Measurements from ENCODE around the gene SLC15A3. TPM values are rescaled to one million over a fixed set of nuclear protein-coding genes. Genes with fewer than 3 reads are reported as not detected.

Gene SLC15A3
- total and polyA plus RNA-seq, 7 donors = 7.2 to 14.6 (median 8.2) TPM

DNA sequence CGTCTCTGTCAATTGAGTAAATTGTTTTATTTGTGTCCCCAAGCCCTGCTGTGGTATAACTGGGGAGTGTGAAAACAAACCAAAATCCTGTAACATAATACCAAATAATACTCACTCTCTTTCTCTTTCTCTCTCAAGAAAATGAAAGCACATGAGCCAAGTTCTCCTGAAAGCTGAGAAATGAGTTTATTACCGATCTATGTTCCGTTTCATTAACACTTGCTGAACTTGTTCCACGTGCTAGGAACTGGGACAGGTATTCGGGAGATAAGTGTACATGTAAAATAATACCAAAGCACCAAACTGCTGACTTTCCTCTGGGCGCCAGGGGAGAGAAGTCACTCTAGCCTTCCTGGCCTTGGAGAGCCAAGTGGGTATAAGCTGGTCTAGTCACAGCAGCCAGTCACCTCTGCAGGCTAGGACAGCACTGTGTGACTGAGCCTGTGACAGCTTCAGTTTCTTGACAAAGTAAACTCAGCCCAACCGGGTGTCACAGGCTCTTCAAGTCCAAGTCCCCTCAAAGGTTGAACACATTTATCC is 42.6 kb upstream of the SLC15A3 start:
- no peaks in the 10 kb centered on the region for H3K4me1 ChIP-seq
- H3K27me3 ChIP-seq (ENCODE audit: insufficient read depth in 3 of 3, low read length in 2 of 3) = peaks cover 0 to 14% (median 2%) of the 10 kb centered on the region in 3 donors
- no peak for ATAC-seq
- no peaks in the 10 kb centered on the region for H3K9me3 ChIP-seq
- WGBS, 3 donors = 34 to 51% (median 34%) methylated on average over 7 of the region's 7 CpGs
- intact Hi-C loops (cut with DNase I) = no loop called here
- TF ChIP-seq, protein P1, sequence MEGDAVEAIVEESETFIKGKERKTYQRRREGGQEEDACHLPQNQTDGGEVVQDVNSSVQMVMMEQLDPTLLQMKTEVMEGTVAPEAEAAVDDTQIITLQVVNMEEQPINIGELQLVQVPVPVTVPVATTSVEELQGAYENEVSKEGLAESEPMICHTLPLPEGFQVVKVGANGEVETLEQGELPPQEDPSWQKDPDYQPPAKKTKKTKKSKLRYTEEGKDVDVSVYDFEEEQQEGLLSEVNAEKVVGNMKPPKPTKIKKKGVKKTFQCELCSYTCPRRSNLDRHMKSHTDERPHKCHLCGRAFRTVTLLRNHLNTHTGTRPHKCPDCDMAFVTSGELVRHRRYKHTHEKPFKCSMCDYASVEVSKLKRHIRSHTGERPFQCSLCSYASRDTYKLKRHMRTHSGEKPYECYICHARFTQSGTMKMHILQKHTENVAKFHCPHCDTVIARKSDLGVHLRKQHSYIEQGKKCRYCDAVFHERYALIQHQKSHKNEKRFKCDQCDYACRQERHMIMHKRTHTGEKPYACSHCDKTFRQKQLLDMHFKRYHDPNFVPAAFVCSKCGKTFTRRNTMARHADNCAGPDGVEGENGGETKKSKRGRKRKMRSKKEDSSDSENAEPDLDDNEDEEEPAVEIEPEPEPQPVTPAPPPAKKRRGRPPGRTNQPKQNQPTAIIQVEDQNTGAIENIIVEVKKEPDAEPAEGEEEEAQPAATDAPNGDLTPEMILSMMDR (IDR thresholded peaks at IDR 0.05) = no peak
- H3K27ac ChIP-seq = no peak overlapping the region
- no peaks in the 10 kb centered on the region for H3K36me3 ChIP-seq (ENCODE audit: insufficient read depth in 1 of 2, low read depth in 1 of 2)
- no peak for DNase-seq
- no peak overlapping the region for H3K4me3 ChIP-seq

DNA sequence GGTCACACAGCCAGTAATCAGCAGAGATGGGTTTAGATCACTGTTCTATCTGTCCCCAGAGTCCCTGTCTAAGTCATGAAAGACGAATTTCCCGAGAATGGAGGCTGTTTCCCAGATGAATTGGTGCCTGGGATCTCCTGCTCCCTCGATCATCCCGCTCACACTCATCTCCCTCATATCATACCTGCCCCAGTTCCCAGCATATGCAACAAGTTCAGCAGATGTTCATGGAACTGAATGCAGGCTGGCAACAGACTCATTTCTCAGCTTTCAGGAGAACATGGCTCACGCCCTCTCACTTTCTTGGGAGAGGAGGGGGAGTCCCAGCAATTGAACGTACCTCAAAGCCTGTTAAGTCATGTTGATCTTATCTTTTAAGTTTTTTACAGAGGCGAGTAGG is 41.6 kb upstream of the SLC15A3 start:
- DNase-seq = no peak
- Histone ChIP-seq H3K27me3 (ENCODE audit: insufficient read depth in 3 of 3, low read length in 2 of 3) (peaks cover 0 to 14% (median 2%) of the 10 kb centered on the region in 3 donors), H3K4me3 (no peak overlapping the region), H3K4me1 (no peaks in the 10 kb centered on the region), H3K27ac (no peak overlapping the region), H3K36me3 (ENCODE audit: insufficient read depth in 1 of 2, low read depth in 1 of 2) (no peaks in the 10 kb centered on the region), H3K9me3 (no peaks in the 10 kb centered on the region)
- 48 to 57% (median 51%) methylated on average over 7 of the region's 7 CpGs for WGBS, 3 donors
- no peak for ATAC-seq
- intact Hi-C loops (cut with DNase I) = no loop called here
- TF ChIP-seq, protein P1 (IDR thresholded peaks at IDR 0.05) = no peak

DNA sequence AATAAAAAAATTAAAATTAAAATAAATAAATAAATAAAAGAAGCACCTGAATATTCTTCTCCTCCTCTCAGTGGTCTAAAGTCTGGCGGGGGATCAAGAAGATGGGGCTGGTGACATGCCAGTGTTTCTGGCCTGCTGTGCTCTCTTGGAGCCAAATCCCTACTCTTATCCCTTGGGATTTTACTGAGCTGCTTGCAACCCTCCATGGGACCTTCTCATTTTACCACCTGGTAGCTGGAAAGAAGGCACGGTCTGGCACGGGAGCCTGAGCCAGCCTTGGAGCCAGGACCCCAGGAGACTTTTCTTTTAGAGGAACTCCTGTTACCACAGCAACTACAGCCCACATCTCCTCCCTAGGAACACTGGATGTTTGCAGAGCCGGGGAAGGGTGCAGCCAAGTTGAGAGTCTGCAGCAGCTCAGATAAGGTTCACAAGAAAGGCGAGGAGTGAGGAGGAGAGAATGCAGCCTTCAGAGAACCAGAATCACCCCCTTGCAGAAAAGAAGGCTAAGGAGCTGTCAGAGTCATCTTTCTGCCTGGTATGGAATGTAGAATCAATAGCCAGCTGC is 41.0 kb upstream of the SLC15A3 start:
- ATAC-seq = no peak
- intact Hi-C loops (cut with DNase I) = no loop called here

DNA sequence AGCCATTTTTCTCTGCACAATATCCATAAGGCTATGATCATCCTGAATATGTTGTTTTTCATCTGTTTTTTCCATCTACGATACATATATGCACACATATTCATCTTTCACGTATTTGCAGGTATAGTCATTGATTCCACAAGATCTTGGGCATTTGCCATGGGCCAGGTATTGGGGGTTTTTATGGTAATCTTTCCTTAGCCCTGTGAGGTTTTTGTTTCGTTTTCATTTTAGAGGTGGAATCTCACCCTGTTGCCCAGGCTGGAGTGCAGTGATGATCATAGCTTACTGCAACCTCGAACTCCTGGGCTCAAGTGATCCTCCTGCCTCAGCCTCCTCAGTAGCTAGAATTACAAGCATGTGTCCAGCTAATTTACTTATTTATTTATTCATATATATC is 39.5 kb upstream of the SLC15A3 start:
- Histone ChIP-seq H3K9me3 (no peaks in the 10 kb centered on the region), H3K4me3 (no peak overlapping the region), H3K4me1 (no peaks in the 10 kb centered on the region), H3K27me3 (ENCODE audit: insufficient read depth in 3 of 3, low read length in 2 of 3) (peaks cover 0 to 19% (median 2%) of the 10 kb centered on the region in 3 donors), H3K27ac (no peak overlapping the region), H3K36me3 (ENCODE audit: insufficient read depth in 1 of 2, low read depth in 1 of 2) (no peaks in the 10 kb centered on the region)
- DNase-seq = no peak
- ATAC-seq = no peak
- WGBS, 3 donors = 90 to 94% (median 94%) methylated on average over 4 of the region's 4 CpGs
- TF ChIP-seq, protein P1 (IDR thresholded peaks at IDR 0.05) = no peak
- intact Hi-C loops (cut with DNase I) = no loop called here

More for the DNA sequence above, 41.0 kb upstream of the SLC15A3 start:
- no peak overlapping the region for H3K27ac ChIP-seq
- H3K27me3 ChIP-seq (ENCODE audit: insufficient read depth in 3 of 3, low read length in 2 of 3) = peaks cover 0 to 15% (median 2%) of the 10 kb centered on the region in 3 donors
- WGBS, 3 donors = 29 to 37% (median 36%) methylated on average over 5 of the region's 5 CpGs
- H3K9me3 ChIP-seq = no peaks in the 10 kb centered on the region
- H3K36me3 ChIP-seq (ENCODE audit: insufficient read depth in 1 of 2, low read depth in 1 of 2) = no peaks in the 10 kb centered on the region
- H3K4me3 ChIP-seq = no peak overlapping the region
- no peak for DNase-seq
- H3K4me1 ChIP-seq = no peaks in the 10 kb centered on the region
- TF ChIP-seq, protein P1 (IDR thresholded peaks at IDR 0.05) = no peak
